ENCODE measurements around the gene WDR4. TPM values are rescaled to one million over a fixed set of nuclear protein-coding genes. Genes with fewer than 3 reads are reported as not detected.

The WDR4 gene
- total and polyA plus RNA-seq, 9 of the 15 experiments (the other 6 are each of a cell fraction or from before 2014, with no cell fraction given): 5.4 to 95.4 (median 32.1) TPM

GRCh38 chr21:42863504-42863870 lies 15.9 kb downstream of the WDR4 start (continued):
- TF ChIP-seq, protein P1, sequence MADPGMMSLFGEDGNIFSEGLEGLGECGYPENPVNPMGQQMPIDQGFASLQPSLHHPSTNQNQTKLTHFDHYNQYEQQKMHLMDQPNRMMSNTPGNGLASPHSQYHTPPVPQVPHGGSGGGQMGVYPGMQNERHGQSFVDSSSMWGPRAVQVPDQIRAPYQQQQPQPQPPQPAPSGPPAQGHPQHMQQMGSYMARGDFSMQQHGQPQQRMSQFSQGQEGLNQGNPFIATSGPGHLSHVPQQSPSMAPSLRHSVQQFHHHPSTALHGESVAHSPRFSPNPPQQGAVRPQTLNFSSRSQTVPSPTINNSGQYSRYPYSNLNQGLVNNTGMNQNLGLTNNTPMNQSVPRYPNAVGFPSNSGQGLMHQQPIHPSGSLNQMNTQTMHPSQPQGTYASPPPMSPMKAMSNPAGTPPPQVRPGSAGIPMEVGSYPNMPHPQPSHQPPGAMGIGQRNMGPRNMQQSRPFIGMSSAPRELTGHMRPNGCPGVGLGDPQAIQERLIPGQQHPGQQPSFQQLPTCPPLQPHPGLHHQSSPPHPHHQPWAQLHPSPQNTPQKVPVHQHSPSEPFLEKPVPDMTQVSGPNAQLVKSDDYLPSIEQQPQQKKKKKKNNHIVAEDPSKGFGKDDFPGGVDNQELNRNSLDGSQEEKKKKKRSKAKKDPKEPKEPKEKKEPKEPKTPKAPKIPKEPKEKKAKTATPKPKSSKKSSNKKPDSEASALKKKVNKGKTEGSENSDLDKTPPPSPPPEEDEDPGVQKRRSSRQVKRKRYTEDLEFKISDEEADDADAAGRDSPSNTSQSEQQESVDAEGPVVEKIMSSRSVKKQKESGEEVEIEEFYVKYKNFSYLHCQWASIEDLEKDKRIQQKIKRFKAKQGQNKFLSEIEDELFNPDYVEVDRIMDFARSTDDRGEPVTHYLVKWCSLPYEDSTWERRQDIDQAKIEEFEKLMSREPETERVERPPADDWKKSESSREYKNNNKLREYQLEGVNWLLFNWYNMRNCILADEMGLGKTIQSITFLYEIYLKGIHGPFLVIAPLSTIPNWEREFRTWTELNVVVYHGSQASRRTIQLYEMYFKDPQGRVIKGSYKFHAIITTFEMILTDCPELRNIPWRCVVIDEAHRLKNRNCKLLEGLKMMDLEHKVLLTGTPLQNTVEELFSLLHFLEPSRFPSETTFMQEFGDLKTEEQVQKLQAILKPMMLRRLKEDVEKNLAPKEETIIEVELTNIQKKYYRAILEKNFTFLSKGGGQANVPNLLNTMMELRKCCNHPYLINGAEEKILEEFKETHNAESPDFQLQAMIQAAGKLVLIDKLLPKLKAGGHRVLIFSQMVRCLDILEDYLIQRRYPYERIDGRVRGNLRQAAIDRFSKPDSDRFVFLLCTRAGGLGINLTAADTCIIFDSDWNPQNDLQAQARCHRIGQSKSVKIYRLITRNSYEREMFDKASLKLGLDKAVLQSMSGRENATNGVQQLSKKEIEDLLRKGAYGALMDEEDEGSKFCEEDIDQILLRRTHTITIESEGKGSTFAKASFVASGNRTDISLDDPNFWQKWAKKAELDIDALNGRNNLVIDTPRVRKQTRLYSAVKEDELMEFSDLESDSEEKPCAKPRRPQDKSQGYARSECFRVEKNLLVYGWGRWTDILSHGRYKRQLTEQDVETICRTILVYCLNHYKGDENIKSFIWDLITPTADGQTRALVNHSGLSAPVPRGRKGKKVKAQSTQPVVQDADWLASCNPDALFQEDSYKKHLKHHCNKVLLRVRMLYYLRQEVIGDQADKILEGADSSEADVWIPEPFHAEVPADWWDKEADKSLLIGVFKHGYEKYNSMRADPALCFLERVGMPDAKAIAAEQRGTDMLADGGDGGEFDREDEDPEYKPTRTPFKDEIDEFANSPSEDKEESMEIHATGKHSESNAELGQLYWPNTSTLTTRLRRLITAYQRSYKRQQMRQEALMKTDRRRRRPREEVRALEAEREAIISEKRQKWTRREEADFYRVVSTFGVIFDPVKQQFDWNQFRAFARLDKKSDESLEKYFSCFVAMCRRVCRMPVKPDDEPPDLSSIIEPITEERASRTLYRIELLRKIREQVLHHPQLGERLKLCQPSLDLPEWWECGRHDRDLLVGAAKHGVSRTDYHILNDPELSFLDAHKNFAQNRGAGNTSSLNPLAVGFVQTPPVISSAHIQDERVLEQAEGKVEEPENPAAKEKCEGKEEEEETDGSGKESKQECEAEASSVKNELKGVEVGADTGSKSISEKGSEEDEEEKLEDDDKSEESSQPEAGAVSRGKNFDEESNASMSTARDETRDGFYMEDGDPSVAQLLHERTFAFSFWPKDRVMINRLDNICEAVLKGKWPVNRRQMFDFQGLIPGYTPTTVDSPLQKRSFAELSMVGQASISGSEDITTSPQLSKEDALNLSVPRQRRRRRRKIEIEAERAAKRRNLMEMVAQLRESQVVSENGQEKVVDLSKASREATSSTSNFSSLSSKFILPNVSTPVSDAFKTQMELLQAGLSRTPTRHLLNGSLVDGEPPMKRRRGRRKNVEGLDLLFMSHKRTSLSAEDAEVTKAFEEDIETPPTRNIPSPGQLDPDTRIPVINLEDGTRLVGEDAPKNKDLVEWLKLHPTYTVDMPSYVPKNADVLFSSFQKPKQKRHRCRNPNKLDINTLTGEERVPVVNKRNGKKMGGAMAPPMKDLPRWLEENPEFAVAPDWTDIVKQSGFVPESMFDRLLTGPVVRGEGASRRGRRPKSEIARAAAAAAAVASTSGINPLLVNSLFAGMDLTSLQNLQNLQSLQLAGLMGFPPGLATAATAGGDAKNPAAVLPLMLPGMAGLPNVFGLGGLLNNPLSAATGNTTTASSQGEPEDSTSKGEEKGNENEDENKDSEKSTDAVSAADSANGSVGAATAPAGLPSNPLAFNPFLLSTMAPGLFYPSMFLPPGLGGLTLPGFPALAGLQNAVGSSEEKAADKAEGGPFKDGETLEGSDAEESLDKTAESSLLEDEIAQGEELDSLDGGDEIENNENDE (IDR thresholded peaks at IDR 0.05; ENCODE audit: low read depth, low read length): no peak
- TF ChIP-seq KDM5B (IDR thresholded peaks at IDR 0.05; ENCODE audit: insufficient replicate concordance, low read depth, low read length) (no peak), MCM7 (IDR thresholded peaks at IDR 0.05) (no peak), FOXA1 (IDR thresholded peaks at IDR 0.05; ENCODE audit: borderline replicate concordance) (no peak)
- TF ChIP-seq, protein P2, sequence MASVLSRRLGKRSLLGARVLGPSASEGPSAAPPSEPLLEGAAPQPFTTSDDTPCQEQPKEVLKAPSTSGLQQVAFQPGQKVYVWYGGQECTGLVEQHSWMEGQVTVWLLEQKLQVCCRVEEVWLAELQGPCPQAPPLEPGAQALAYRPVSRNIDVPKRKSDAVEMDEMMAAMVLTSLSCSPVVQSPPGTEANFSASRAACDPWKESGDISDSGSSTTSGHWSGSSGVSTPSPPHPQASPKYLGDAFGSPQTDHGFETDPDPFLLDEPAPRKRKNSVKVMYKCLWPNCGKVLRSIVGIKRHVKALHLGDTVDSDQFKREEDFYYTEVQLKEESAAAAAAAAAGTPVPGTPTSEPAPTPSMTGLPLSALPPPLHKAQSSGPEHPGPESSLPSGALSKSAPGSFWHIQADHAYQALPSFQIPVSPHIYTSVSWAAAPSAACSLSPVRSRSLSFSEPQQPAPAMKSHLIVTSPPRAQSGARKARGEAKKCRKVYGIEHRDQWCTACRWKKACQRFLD (CRISPR knock-in tag; IDR thresholded peaks at IDR 0.05): no peak
